NCI-H2171 treated with DMSO at 0.1 percent for 48 hours (cell line): Measurements from ENCODE around the gene DGKI.

ENCODE experiments used
- DNase-seq: peaks from one replicate; lab custom pipeline; 2025; lab: John Stamatoyannopoulos, UW

DGKI gene

DNA sequence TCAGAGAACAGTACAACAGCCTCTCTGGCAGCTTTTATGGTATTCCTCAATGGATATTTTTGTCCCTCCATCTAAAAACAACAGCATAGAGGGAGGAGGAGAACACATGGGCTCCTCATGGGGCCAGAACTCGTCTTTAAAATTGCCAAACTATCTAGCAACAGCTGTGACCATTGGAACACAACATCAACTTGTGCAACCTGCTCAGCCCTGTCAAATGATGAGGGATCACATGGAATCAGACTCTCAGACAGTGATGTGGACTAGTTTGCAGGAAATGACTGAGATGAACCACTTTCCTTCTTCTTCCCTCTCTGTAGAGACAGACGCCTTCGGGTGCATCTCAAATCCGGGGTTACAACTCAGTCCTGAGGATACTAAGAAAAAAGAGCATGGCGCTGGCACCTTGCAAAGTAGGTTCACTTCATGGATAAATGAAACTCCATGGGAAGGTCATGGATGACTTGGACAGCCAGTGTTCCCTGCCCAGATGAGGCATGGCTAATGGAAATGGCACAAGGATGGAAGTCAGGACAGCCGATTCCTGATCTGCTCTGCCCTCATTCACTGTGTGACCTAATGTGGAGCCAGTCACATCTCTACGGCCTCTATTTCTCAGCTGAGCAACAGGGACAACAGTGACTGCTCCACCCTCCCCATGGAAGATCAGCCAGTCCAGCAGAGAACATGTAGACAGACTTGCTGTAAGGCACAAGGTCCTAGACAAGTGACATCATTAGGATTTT, 24.6 kb upstream of the DGKI start:
- peak; percentile 41 for DNase-seq

DNA sequence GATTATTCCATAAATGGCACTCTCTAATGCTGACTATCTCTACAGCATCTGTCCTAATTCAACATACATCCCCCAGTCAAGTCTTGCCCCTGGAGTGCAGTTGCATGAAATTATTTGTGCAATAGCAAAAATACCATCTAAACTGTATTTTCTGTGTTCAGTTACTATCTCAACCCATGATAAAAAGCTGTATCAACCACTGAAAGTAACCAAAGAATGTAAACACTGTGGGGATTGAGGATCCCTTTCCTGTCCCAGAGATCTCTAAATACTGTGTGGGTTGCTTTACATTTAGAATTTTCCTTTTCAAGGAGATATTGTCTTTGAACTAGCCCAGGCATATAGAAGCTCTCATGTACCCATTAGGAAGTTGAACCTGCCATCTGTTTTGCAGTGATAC, 23.9 kb upstream of the DGKI start:
- no peak for DNase-seq

GRCh38 chr7:137870078-137870477, 23.3 kb upstream of the DGKI start:
- DNase-seq = no peak

DNA sequence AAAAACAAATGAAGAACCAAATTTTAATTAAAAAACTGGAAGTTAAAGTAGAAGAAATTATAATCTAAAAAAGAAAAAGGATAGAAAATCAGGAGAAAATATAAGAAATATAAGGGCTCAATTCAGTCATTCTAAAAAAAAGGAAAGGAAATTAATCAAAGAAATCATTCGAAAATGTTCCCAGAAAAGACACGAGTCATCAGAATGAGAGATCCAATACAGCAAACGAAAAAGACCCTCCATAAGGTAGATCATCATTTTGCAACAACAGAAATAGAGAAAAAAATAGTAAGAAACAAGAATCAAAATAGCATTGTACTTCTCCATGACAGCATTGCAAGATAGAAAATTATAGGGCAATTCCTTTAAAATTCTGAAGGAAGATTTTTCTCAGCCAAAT, 22.5 kb upstream of the DGKI start:
- no peak for DNase-seq

GRCh38 chr7:137867289-137867688, 20.5 kb upstream of the DGKI start:
- no peak for DNase-seq

DNA sequence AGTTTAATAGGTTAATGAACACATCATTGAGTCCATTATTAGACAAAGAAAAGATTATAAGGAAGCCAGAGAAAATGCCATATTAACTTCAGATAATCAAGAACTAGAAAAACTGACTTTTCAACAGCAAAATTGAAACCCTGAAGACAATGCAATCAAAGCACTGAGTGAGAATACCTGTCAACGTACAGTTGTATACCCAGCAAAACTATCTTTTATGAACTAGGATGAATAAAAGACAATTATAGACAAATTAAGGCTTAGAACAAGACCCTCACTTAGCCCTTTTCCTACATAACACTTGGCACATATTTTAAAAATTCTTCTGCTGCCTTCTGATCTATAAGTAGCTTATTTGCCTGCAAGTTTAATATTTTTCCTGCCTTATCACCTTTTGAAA, 19.0 kb upstream of the DGKI start:
- DNase-seq = no peak

DNA sequence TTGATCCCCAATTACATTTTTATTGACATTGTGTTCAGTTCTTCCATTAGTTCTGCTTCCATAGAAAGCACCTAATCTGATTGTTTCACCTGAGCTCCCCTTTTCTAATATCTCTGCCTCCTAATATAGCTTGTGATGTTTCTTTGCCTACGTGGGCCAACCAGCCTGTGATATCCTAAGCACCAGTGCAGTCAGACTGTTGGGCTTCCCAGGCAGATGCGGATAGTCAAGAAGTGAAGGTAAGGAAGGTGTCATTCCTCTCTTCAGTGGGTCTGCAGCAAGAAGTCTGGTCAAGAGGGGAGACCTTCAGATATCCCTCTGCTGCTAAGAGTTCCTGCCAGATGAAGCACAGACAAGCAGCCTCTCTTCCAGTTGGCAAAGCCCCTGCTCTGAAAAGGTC, 16.2 kb upstream of the DGKI start:
- DNase-seq = no peak

GRCh38 chr7:137862358-137862757, 15.6 kb upstream of the DGKI start:
- DNase-seq = no peak

GRCh38 chr7:137860542-137860941, 13.8 kb upstream of the DGKI start:
- DNase-seq = no peak

DNA sequence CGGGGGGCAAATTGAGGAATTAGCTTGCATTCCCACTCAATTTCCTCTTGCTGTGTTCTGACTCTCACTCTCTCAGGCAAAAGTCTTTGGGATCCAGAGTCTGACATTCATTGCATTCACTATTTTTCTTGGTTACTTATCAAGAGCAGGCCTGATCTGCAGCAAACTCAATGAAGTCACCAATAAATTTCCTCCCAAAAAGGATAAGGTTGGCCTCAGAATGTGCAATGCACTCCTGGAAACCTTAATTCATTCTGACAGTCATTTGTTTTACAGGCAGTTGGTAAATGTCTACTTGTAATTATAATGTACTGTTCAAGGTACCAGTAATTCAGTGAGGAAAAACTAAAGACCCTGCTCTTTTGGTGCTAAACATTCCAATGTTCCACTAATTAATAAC, 6.3 kb upstream of the DGKI start:
- no peak for DNase-seq

DNA sequence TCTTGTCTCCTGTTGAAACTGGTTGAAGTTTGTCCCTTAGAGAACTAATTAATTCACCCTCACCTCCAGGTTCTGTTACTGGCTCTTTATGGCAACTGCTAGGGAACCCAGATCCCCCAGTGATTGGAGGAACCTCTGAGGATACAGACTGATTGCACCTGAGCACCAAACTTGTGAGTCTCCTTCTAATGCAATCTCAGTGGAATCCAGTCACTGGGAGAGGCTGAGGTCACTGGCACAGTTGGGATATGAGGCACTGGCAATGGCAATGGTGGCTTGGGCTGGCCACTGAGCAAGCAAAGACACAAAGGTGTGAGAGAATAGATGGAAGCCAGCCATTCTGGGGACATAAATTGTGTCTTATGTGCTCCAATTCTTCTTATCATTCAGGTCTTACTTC, 5.3 kb upstream of the DGKI start:
- DNase-seq = no peak

- no peak for DNase-seq
Observed at GRCh38 chr7:137850972-137851945, 4.5 kb upstream of the DGKI start.

DNA sequence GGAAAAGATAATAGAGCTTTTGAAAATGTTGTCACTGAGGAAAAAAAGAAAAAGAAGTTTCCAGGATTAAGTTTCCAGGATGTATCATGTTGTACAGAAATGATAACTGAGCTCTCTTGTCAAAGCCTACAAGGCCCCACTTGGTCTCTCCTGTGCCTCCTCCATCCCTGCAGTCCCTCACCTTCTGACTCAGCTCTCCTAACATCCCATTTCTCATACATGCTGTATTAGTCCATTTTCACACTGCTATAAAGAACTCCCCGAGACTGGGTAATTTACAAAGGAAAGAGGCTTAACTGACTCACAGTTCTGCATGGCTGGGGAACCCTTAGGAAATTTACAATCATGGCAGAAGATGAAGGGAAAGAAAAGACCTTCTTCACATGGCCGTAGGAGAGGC, 3.8 kb upstream of the DGKI start:
- DNase-seq = no peak

DNA sequence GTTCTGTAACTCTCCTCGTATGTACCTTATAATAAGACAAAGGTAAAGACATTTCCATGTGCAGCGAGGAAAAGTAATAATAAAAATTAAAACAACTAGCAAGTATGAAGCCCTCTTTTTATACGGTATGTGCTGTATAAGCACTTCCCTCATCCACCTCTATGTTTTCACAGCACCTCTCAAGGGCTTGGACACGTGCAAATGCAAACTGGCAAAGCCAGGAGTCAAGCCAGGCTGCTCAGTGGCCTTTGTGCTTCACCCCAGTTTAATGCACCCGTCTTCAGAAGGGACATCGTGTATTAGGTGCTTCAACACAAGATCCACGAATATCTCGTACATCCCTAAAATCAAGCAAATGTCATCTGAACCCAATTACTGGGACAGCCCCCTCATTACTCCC, 1.3 kb upstream of the DGKI start:
- DNase-seq = no peak

GRCh38 chr7:137847568-137848050, 835 bp upstream of the DGKI start:
- DNase-seq = no peak

- no peak for DNase-seq
Observed at GRCh38 chr7:137846549-137846826, 286 bp downstream of the DGKI start.

DNA sequence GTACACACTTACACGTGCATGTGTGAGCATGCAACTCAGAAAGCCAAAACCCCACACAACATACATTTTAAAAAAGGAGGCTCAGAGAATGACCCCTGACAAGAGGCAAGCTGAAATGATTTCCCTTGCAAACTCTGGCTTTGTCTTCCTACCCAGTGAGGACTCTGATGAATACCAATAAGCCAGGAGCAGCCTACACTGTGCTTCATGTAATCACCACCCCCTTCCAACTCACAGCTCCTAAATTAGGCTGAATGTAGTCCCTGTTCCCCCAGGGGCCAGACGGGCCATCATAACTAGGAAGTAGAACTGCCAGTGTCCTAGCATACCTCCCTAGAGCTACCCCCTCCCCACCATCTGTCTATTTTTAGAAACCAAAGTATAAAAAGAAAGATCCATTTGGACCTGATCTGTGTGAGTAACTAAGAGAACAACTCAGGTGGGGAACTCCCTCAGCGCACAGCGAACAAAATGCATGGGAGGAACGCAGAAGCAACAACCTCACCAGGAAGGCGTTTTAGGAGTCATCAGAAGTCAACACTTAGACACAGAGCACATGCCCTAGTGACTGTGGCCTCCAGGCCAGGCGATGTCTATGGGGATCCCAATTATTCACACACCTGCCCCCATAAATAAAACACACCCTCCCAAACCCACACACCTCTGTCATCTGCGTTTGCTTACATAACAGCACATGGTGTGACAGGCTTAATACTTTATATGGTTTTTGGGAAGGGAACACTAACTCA, 1.9 kb downstream of the DGKI start:
- no peak for DNase-seq

- no peak for DNase-seq
Observed at GRCh38 chr7:137839903-137840779, 6.6 kb downstream of the DGKI start.

GRCh38 chr7:137838706-137839315, 8.0 kb downstream of the DGKI start:
- DNase-seq = no peak

DNA sequence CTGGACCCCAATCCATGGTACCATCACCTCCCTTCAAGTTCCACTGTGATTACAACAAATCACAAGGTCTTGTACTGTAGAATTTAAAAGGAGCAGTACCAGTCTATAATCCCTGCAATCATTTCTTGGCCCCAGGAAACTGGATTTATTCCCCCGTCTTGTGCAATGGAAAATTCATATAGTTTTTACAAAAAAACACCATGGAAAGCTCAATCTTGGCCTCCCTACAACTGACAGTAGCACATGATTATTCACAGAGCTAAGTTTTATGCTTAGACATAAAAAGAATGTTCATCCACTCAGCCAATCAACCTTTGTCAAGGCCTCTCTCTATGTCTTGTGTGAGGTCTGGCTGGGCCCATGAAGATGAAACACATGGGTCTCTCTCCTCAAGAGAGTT, 10.2 kb downstream of the DGKI start:
- DNase-seq = no peak

DNA sequence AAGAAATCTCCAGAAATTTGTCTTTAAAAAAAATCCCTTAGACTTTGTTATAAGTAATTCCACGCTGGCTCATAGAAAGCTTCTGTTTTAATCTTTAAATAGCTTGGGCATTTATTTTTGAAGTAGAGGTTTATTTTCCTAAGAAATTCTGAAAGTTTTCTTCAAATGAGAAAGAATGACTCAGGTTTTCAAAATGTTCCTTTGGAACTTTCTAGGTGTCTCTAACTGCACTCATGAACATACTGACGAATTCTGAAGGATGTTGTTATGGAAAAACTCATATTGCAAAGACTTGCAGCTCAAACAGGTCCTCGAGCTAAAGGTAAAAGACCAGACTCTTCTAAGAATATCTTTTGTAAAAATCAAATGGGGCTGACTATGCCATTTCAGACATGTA, 10.7 kb downstream of the DGKI start:
- DNase-seq = no peak
